Gastroesophageal sphincter (tissue), 4 donors: ENCODE results near the gene RIMBP2. TPM values are rescaled to one million over a fixed set of nuclear protein-coding genes. Genes with fewer than 3 reads are reported as not detected.

Experiments
- ATAC-seq: fragments of 150-250 bp; one replicate; pipeline ENCODE4 v1.9.1; 2016; ENCODE audit warnings: mild to moderate bottlenecking, moderate library complexity
- H3K27ac ChIP-seq, 4 donors: fragments of 200-600 bp; sonication (generic) in 3 of 4; 1 replicate in 3 of 4; 2 replicates in 1 of 4; pipeline ENCODE4 v1.5.1; 2016 to 2019
- H3K27me3 ChIP-seq: fragments of 200-600 bp; sonication (generic); one replicate; pipeline ENCODE4 v1.5.1; 2019
- H3K36me3 ChIP-seq, 2 donors: fragments of 200-600 bp; sonication (generic); one replicate each; pipeline ENCODE4 v1.5.1; 2019; ENCODE audit warnings: control low read depth in 1 of 2
- H3K4me1 ChIP-seq, 3 donors: fragments of 200-600 bp; sonication (generic); 1 replicate in 2 of 3; 2 replicates in 1 of 3; pipeline ENCODE4 v1.5.1; 2016 to 2019; ENCODE audit warnings: control low read depth in 2 of 3
- H3K4me3 ChIP-seq, 2 donors: fragments of 200-600 bp; sonication (generic); one replicate each; pipeline ENCODE4 v1.5.1; 2019; ENCODE audit warnings: mild to moderate bottlenecking in 1 of 2, moderate library complexity in 1 of 2
- H3K9me3 ChIP-seq, 3 donors: fragments of 200-600 bp; sonication (generic); one replicate each; pipeline ENCODE4 v1.5.1; 2017 to 2019; ENCODE audit warnings: control low read depth in 2 of 3
- EP300 ChIP-seq: sonication (generic); formaldehyde crosslinking; IDR thresholded peaks from one replicate; pipeline ENCODE4 v1.6.1; 2017; ENCODE audit warnings: antibody characterized with exemption, mild to moderate bottlenecking
- POLR2A ChIP-seq, 2 donors: fragments of 450-650 bp; IDR thresholded peaks; one replicate each; pipeline ENCODE4 v1.6.1; 2017; ENCODE audit warnings: antibody characterized with exemption in 2 of 2, mild to moderate bottlenecking in 2 of 2, moderate library complexity in 1 of 2
- POLR2AphosphoS5 ChIP-seq: sonication (generic); formaldehyde crosslinking; IDR thresholded peaks from one replicate; pipeline ENCODE4 v1.6.1; 2017; ENCODE audit warnings: antibody characterized with exemption
- WGBS, 2 donors: methylation state at CpG; one replicate each; pipeline ENCODE4 v1.1.5; 2018; ENCODE audit warnings: low coverage in 1 of 2; 5-methylcytosine and 5-hydroxymethylcytosine counted together
- total RNA-seq, 4 donors: library from RNA; depleted of rRNA; stranded (reverse); fragments of >200 nt; gene quantifications; one replicate each; pipeline ENCODE4 v1.1.0, GENCODE V29; 2016
- TF ChIP-seq, protein P1 (sequence below), 4 experiments: fragments of 200-600 bp in 2 of 4; fragments of 450-650 bp in 2 of 4; sonication (generic) in 1 of 4; IDR thresholded peaks; one replicate each; pipeline ENCODE4 v1.5.1; 2017 to 2019; ENCODE audit warnings: antibody characterized with exemption in 4 of 4, mild to moderate bottlenecking in 2 of 4, moderate library complexity in 2 of 4

Gene RIMBP2
- total RNA-seq, 4 donors from 2014 or later: 0.42 to 1.1 (median 0.60) TPM

DNA sequence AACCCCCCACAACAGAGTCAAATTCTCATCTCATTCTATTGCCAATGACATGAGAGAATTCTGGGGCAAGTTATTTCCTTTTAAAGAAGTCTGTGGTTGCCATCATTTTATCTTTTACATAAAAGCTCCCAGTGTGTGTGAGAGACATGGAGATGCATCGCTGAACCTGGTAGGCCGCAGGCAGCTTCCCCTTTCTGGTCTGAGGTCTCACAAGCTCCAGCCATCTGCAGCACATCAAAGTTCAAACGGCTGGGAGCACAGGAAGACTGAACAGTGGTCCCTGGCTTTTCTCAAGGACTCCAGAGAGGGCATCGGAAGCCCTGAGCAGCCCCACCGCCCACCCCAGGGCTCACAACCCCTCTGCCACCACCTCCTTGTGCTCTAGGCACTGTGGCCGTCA, 141.7 kb downstream of the RIMBP2 start:
- Histone ChIP-seq H3K4me3 (no peak overlapping the region), H3K27me3 (peaks cover 3% of the 10 kb centered on the region)
- 100% methylated on average over 1 of the region's 6 CpGs for WGBS, 2 donors

DNA sequence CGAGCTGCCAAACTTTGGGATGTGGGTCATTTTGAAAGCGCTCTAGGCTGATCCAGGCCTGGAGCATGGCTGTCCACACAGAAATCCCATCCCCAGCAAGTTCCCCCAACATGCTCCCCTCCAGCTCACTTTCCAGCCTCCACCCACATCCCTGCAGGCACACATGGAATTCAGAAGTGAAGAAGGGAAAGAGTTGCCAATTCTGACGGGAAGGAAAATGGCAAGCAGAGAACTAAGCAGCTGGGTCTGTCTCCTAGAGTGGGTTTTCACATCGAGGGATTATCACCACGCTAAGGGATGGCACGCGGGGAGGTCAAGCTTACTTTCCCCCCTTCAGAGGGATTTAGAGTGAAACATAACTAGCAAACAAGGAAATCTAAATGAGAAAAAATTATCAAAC, 142.3 kb downstream of the RIMBP2 start:
- no peak for TF ChIP-seq POLR2AphosphoS5
- no peak for TF ChIP-seq POLR2A (IDR thresholded peaks at IDR 0.05)
- TF ChIP-seq EP300: no peak
- TF ChIP-seq, protein P1, sequence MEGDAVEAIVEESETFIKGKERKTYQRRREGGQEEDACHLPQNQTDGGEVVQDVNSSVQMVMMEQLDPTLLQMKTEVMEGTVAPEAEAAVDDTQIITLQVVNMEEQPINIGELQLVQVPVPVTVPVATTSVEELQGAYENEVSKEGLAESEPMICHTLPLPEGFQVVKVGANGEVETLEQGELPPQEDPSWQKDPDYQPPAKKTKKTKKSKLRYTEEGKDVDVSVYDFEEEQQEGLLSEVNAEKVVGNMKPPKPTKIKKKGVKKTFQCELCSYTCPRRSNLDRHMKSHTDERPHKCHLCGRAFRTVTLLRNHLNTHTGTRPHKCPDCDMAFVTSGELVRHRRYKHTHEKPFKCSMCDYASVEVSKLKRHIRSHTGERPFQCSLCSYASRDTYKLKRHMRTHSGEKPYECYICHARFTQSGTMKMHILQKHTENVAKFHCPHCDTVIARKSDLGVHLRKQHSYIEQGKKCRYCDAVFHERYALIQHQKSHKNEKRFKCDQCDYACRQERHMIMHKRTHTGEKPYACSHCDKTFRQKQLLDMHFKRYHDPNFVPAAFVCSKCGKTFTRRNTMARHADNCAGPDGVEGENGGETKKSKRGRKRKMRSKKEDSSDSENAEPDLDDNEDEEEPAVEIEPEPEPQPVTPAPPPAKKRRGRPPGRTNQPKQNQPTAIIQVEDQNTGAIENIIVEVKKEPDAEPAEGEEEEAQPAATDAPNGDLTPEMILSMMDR (IDR thresholded peaks at IDR 0.05): no peak
- WGBS, 2 donors: 48 to 49% methylated on average over 6 to 7 of the region's 7 CpGs
- Histone ChIP-seq H3K4me3 (no peak overlapping the region), H3K36me3 (no peaks in the 10 kb centered on the region), H3K9me3 (peaks cover 0 to 10% (median 0%) of the 10 kb centered on the region in 3 donors), H3K4me1 (no peaks in the 10 kb centered on the region), H3K27ac (no peak overlapping the region), H3K27me3 (peaks cover 5% of the 10 kb centered on the region)
- no peak for ATAC-seq

More for the DNA sequence above, 141.7 kb downstream of the RIMBP2 start:
- peaks cover 0 to 10% (median 0%) of the 10 kb centered on the region in 3 donors for H3K9me3 ChIP-seq
- no peaks in the 10 kb centered on the region for H3K36me3 ChIP-seq
- no peak overlapping the region for H3K27ac ChIP-seq
- ATAC-seq: no peak
- no peaks in the 10 kb centered on the region for H3K4me1 ChIP-seq
- TF ChIP-seq, protein P1 (IDR thresholded peaks at IDR 0.05): no peak
- no peak for TF ChIP-seq EP300
- no peak for TF ChIP-seq POLR2A (IDR thresholded peaks at IDR 0.05)
- TF ChIP-seq POLR2AphosphoS5: no peak

DNA sequence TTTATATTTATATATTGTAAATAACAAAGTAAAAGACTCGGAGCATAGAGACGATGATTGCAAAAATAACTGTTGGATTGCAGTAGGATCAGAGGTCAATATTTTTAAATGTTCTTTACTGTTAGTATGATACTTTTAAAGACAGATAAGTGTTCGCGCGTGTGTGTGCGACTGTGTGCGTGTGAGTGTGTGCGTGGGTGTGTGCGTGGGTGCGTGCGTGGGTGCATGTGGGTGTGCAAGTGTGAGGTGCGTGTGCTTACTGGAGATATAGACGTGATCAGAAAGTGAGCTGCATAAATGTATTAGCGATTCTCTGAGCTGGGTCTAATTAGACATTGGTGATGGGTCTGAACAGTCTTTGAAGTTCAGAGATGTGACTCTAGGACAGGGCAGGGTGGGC, 142.9 kb downstream of the RIMBP2 start:
- H3K27ac ChIP-seq: no peak overlapping the region
- TF ChIP-seq, protein P1 (IDR thresholded peaks at IDR 0.05): no peak
- TF ChIP-seq POLR2A (IDR thresholded peaks at IDR 0.05): no peak
- no peak for TF ChIP-seq EP300
- no peak for TF ChIP-seq POLR2AphosphoS5
- no peak for ATAC-seq
- H3K4me1 ChIP-seq: no peaks in the 10 kb centered on the region
- H3K36me3 ChIP-seq: no peaks in the 10 kb centered on the region
- no peak overlapping the region for H3K4me3 ChIP-seq
- WGBS, 2 donors: 78 to 86% methylated on average over 14 of the region's 14 CpGs
- peaks cover 6% of the 10 kb centered on the region for H3K27me3 ChIP-seq
- peaks cover 0 to 10% (median 0%) of the 10 kb centered on the region in 3 donors for H3K9me3 ChIP-seq

DNA sequence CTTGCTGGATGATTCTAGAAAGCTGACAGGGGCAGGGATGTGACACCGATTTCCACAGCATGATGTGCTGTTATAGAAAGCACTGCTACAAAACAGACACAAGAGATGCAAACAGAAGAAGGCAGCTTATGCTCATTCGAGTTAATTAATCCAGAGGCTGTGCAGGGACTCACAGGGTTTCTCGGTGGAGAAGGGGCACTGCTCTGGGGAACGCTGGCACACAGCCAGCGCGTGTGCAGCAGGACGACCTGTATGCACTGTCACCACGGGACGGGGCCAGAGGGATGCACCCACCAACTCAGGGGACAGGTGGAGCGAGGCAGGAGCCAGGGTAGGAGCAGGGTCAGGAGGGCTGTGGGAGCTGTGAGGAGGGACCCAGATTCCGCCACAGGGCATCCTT, 143.5 kb downstream of the RIMBP2 start:
- no peaks in the 10 kb centered on the region for H3K36me3 ChIP-seq
- H3K4me1 ChIP-seq: no peaks in the 10 kb centered on the region
- no peak overlapping the region for H3K4me3 ChIP-seq
- H3K9me3 ChIP-seq: peaks cover 0 to 10% (median 0%) of the 10 kb centered on the region in 3 donors
- WGBS, 2 donors: 43% methylated on average over 3 of the region's 11 CpGs; no CpG with 5 or more reads in 1 of the 2 donors
- no peak for ATAC-seq
- TF ChIP-seq, protein P1 (IDR thresholded peaks at IDR 0.05): no peak
- TF ChIP-seq POLR2AphosphoS5 (no peak), POLR2A (IDR thresholded peaks at IDR 0.05) (no peak), EP300 (no peak)
- no peak overlapping the region for H3K27ac ChIP-seq
- peaks cover 10% of the 10 kb centered on the region for H3K27me3 ChIP-seq

DNA sequence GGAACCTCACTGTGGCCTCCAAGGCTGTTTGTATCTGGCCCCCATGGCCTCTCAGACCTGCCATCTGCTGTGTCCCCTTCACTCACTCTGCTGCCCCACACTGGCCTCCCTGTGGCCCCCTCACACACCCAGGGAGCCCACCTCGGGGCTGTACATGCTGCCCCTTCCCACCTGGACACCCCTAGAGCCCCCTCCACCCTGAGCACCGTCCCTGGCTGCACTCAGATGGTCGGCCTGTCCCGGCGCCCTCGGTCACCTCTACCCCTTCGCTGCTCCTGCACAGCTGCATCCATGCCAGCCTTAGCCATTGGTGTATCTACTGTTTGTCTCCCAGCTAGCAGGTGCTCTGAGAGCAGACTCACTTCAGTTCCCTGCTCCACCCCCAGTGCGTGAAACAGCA, 144.4 kb downstream of the RIMBP2 start:
- Histone ChIP-seq H3K27ac (no peak overlapping the region), H3K4me3 (no peak overlapping the region), H3K4me1 (no peaks in the 10 kb centered on the region), H3K9me3 (peaks cover 0 to 17% (median 0%) of the 10 kb centered on the region in 3 donors), H3K36me3 (no peaks in the 10 kb centered on the region), H3K27me3 (peaks cover 13% of the 10 kb centered on the region)
- TF ChIP-seq POLR2AphosphoS5 (no peak), EP300 (no peak), POLR2A (IDR thresholded peaks at IDR 0.05) (no peak)
- TF ChIP-seq, protein P1 (IDR thresholded peaks at IDR 0.05): no peak
- no peak for ATAC-seq
- 60 to 95% methylated on average over 2 to 8 of the region's 8 CpGs for WGBS, 2 donors
